Sigmoid colon (tissue), 7 donors: ENCODE measurements around the gene PKP1. TPM values are rescaled to one million over a fixed set of nuclear protein-coding genes. Genes with fewer than 3 reads are reported as not detected.

ENCODE experiments used
- DNase-seq: peaks from one replicate; pipeline ENCODE4 v3.0.0-alpha.2; 2019
- H3K27ac ChIP-seq, 4 donors: fragments of 200-600 bp; sonication (generic); one replicate each; pipeline ENCODE4 v1.5.1; 2016 to 2019; ENCODE audit warnings: mild to moderate bottlenecking in 1 of 4
- H3K27me3 ChIP-seq, 3 donors: fragments of 200-600 bp; sonication (generic); one replicate each; pipeline ENCODE4 v1.5.1; 2019; ENCODE audit warnings: mild to moderate bottlenecking in 1 of 3
- H3K36me3 ChIP-seq, 4 donors: fragments of 200-600 bp; sonication (generic); one replicate each; pipeline ENCODE4 v1.5.1; 2016 to 2019
- H3K4me1 ChIP-seq, 4 donors: fragments of 200-600 bp; sonication (generic); one replicate each; pipeline ENCODE4 v1.5.1; 2017 to 2019
- H3K4me3 ChIP-seq, 4 donors: fragments of 200-600 bp; sonication (generic); one replicate each; pipeline ENCODE4 v1.5.1; 2017 to 2019; ENCODE audit warnings: mild to moderate bottlenecking in 2 of 4, moderate library complexity in 1 of 4
- H3K9me3 ChIP-seq, 4 donors: fragments of 200-600 bp in 3 of 4; sonication (generic) in 3 of 4; one replicate each; pipeline versions ENCODE4 v1.5.1 to v1.6.1; 2013 to 2019
- CTCF ChIP-seq, 4 experiments: fragments of 450-650 bp in 3 of 4; fragments of 200-600 bp in 1 of 4; IDR thresholded peaks; one replicate each; pipeline ENCODE4 v1.5.1; 2016 to 2019; ENCODE audit warnings: antibody characterized with exemption in 4 of 4, mild to moderate bottlenecking in 3 of 4, moderate library complexity in 2 of 4
- EP300 ChIP-seq, 4 donors: sonication (generic); formaldehyde crosslinking; IDR thresholded peaks; one replicate each; pipeline ENCODE4 v1.6.1; 2017; ENCODE audit warnings: antibody characterized with exemption in 4 of 4
- POLR2A ChIP-seq, 2 donors: fragments of 450-650 bp; IDR thresholded peaks; one replicate each; pipeline ENCODE4 v1.6.1; 2016; ENCODE audit warnings: antibody characterized with exemption in 2 of 2, mild to moderate bottlenecking in 2 of 2, moderate library complexity in 2 of 2
- POLR2AphosphoS5 ChIP-seq, 4 donors: sonication (generic); formaldehyde crosslinking; IDR thresholded peaks; one replicate each; pipeline ENCODE4 v1.6.1; 2017; ENCODE audit warnings: antibody characterized with exemption in 4 of 4
- WGBS, 2 donors: extraction: QIAGEN DNeasy Blood & Tissue Kit; methylation state at CpG; one replicate each; pipeline ENCODE4 v1.1.7; 2013; 5-methylcytosine and 5-hydroxymethylcytosine counted together
- intact Hi-C: fragments of 100-400 bp; cut with DNase I; formaldehyde crosslinking; loops from one replicate; pipeline ENCODE4 v1.15.1; 2023
- polyA plus RNA-seq, 3 donors: library from polyadenylated mRNA; stranded (reverse); fragments of 200-250 nt; gene quantifications; one replicate each; pipeline ENCODE4 v1.2.3, GENCODE V29; 2013
- total RNA-seq, 4 donors: library from RNA; depleted of rRNA; stranded (reverse); fragments of >200 nt; gene quantifications; one replicate each; pipeline ENCODE4 v1.1.0, GENCODE V29; 2016
- donor health status: healthy with polysubstance abuse.
- donor health status: Bipolar disorder and iron deficiency.
- donor health status: healthy.

Gene PKP1
- total and polyA plus RNA-seq, 7 donors, result under 0.01 to 0.60 (median 0.16) TPM; not detected in 2

GRCh38 chr1:201336711-201337450, 53.6 kb downstream of the PKP1 start:
- intact Hi-C loops, result no loop called here
- H3K27me3 ChIP-seq, result no peaks in the 10 kb centered on the region
- H3K27ac ChIP-seq, result no peak overlapping the region
- no peaks in the 10 kb centered on the region for H3K36me3 ChIP-seq
- 92 to 94% methylated on average over 9 of the region's 9 CpGs for WGBS, 2 donors
- H3K4me1 ChIP-seq, result no peaks in the 10 kb centered on the region
- H3K9me3 ChIP-seq, result peaks cover 0 to 3% (median 0%) of the 10 kb centered on the region in 4 donors
- DNase-seq, result peak; percentile 35
- H3K4me3 ChIP-seq, result no peak overlapping the region
- no peak for TF ChIP-seq POLR2AphosphoS5 (IDR thresholded peaks at IDR 0.05)
- no peak for TF ChIP-seq CTCF (IDR thresholded peaks at IDR 0.05)
- TF ChIP-seq EP300 (IDR thresholded peaks at IDR 0.05), result no peak
- no peak for TF ChIP-seq POLR2A (IDR thresholded peaks at IDR 0.05)

- WGBS, 2 donors, result 84 to 91% methylated on average over 1 of the region's 1 CpG
- H3K4me1 ChIP-seq, result no peaks in the 10 kb centered on the region
- peaks cover 0 to 3% (median 0%) of the 10 kb centered on the region in 4 donors for H3K9me3 ChIP-seq
- intact Hi-C loops, result no loop called here
- no peaks in the 10 kb centered on the region for H3K27me3 ChIP-seq
- H3K36me3 ChIP-seq, result no peaks in the 10 kb centered on the region
- TF ChIP-seq POLR2AphosphoS5 (IDR thresholded peaks at IDR 0.05) (no peak), POLR2A (IDR thresholded peaks at IDR 0.05) (no peak), EP300 (IDR thresholded peaks at IDR 0.05) (no peak), CTCF (IDR thresholded peaks at IDR 0.05) (no peak)
- DNase-seq, result no peak
- no peak overlapping the region for H3K27ac ChIP-seq
- H3K4me3 ChIP-seq, result no peak overlapping the region
Observed at GRCh38 chr1:201341377-201341776, 58.1 kb downstream of the PKP1 start.

- no peak overlapping the region for H3K27ac ChIP-seq
- peaks cover 0 to 10% (median 0%) of the 10 kb centered on the region in 3 donors for H3K27me3 ChIP-seq
- intact Hi-C loops, result no loop called here
- H3K9me3 ChIP-seq, result peaks cover 0 to 3% (median 0%) of the 10 kb centered on the region in 4 donors
- no peaks in the 10 kb centered on the region for H3K4me1 ChIP-seq
- TF ChIP-seq POLR2AphosphoS5 (IDR thresholded peaks at IDR 0.05), result no peak
- no peak for TF ChIP-seq EP300 (IDR thresholded peaks at IDR 0.05)
- TF ChIP-seq CTCF (IDR thresholded peaks at IDR 0.05), result no peak
- TF ChIP-seq POLR2A (IDR thresholded peaks at IDR 0.05), result no peak
- DNase-seq, result no peak
- no peaks in the 10 kb centered on the region for H3K36me3 ChIP-seq
- WGBS, 2 donors, result 79 to 80% methylated on average over 7 of the region's 7 CpGs
- no peak overlapping the region for H3K4me3 ChIP-seq
Observed at GRCh38 chr1:201344206-201345080, 61.1 kb downstream of the PKP1 start.

- Histone ChIP-seq H3K27ac (no peak overlapping the region), H3K27me3 (peaks cover 0 to 10% (median 0%) of the 10 kb centered on the region in 3 donors), H3K4me3 (no peak overlapping the region), H3K36me3 (no peaks in the 10 kb centered on the region), H3K4me1 (no peaks in the 10 kb centered on the region), H3K9me3 (peaks cover 0 to 3% (median 0%) of the 10 kb centered on the region in 4 donors)
- TF ChIP-seq EP300 (IDR thresholded peaks at IDR 0.05) (no peak), POLR2A (IDR thresholded peaks at IDR 0.05) (no peak), CTCF (IDR thresholded peaks at IDR 0.05) (no peak), POLR2AphosphoS5 (IDR thresholded peaks at IDR 0.05) (no peak)
- intact Hi-C loops, result no loop called here
- no peak for DNase-seq
- WGBS, 2 donors, result 94 to 95% methylated on average over 5 of the region's 5 CpGs
Observed at GRCh38 chr1:201345081-201345355, 61.7 kb downstream of the PKP1 start.
